Stimulated activated CD8-positive, alpha-beta memory T cell treated with anti-CD3 and anti-CD28 coated beads, Interleukin-7, amount 100 ng/mL, for 1 hour (primary cell): Measurements from ENCODE around the gene ISM1.

Experiments used
- DNase-seq, 2 donors: peaks; one replicate each; pipeline ENCODE4 v3.0.0-alpha.2; 2020; ENCODE audit warnings: low read depth in 2 of 2

ISM1 gene

DNA sequence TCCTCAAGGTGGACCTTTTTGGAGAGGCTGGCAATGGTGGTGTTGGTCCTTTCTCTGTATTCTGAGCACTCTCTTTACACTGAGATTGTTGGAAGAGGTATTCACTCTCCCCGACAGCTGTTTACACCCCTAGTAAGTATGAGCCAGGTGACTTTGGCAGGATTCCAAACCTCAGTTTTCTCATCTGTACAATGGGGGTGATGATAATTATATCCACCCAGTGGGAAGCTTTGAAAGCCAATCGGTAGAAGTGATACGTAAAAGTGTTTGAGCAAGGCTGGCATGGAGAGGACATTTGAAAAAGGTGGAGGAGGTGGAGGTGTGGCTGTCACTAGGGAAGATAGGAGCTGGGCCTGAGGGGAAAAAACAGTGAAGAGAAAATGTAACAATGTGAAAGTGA, 35.5 kb downstream of the ISM1 start:
- DNase-seq = no peak

DNA sequence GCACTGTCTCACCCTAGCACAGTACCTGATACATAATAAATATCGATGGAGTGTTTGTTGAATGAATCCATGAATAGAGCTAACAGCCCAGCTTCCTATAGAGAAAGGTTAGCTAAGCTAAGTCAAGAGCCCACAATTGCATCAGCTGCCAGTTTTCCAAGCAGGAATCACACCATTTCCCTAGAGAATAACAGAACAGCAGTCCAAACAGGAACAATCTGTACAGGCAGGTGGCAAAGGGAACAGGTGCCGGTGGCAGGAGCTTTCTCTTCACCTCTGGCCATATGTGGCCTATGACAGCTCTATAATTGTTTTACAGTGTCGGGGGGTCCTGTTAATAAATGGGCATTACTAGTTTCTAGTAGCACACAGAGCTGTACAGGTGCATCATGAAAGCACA, 38.8 kb downstream of the ISM1 start:
- DNase-seq = no peak

DNA sequence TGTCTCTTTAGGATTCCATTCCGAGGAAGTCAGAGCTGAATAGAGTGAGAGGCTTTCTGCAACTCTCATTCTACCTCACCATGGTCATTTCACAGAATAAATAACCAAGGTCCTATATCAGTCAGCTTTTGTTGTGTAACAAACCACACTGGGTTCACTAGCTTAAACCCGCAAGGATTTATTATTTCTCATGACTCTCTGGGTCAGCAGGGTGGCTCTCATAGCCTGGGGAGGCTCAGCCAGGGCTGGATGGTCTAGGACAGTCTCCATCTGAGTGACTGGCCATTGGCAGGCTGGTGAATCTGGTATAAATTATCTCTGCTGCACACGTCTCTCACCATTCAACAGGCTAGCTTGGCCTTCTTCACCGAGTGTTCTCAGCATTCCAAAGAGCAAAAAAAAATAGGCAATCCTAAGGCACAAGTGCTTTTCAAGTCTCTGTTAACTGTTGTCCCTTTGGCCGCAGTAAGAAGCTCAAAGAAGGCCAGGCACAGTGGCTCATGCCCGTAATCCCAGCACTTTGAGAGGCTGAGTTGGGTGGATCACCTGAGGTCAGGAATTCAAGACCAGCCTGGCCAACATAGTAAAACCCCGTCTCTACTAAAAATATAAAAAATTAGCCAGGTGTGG, 39.7 kb downstream of the ISM1 start:
- no peak for DNase-seq

DNA sequence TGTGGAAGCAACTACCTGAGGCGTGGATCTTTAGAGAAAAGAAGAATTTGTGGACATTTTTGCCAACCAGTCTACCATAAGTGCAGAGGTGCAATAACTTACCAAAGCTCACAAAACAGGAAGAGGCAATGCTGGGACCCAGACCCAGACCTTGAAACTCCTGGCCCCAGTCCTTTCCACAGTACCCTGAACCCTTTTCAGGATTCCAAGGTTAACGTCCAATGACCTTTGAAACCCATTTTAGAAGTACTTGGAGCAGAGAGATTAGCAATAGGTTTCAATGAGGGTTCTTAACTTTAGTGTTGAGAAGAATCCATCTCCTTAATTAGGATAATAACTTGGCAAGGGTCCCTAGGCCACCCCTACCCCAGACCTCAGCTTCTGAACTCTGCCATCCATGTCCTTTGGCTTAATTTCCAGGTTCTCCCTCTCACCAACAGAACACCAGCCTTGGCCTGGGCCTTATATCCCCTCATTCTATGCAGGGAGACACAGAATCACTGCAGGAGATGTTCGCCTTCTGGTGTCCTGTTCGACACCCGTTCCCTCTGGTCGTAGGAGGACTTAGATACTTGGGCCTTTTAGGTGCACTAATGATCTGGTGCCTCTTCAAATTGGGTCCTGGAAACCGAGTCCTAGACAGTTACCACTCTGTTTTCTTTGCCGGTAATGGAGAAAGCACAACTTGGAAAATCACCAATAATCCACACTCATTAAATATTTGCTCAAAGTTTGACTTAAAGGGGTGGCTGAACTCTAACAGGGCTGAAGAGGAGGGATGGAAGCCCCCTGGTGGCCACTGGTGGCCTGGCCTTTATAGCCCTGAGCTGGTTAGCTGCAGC, 40.6 kb downstream of the ISM1 start:
- peak; percentile 8 to 54 for DNase-seq

DNA sequence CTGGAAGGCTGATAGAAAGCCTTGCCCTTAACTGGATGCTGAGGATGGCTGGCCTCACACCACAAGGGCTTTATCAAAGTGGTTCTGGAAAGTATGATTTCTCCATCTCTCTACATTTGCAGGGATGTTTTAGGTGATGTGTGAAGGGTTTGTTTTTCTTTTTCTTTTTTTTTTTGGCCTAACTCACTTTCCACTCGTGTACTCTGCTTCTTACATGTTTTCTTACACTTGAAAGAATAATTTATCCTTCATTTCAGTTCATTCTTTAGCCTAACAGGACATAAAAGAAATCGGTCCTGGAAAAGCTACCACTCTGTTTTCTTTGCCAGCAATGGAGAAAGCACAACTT, 41.2 kb downstream of the ISM1 start:
- no peak for DNase-seq

DNA sequence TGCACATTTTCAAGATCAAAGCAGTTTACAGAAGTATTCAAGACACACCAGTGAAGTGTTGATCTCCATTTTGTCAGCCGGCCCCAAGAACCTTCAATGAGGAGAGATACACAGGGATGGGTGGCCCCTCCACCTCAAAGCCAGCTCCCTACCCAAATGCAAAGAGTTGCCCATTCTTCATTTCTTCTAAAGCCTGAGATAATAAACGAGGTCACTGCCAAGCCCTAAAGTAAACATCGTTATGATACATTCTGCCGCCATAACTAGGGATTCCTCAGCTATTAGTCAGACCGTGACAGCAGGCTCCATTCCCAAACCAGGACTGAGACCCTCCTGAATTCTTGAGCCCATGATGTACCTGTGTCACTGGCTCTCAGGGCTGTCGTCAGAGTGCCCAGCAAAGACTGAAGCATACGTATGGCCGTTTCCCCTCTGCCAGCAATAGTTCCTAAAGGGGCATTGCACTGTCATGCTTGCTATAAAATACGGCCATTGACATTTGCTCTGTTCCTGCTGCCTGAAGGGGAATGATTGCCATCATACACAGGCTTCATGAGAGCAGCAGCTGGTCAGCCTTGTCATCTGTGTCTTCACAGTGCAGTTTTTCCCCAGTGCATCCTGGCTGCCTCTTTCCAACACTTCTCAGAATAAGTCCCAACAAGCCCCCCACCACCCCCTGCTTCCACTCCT, 41.7 kb downstream of the ISM1 start:
- no peak for DNase-seq

DNA sequence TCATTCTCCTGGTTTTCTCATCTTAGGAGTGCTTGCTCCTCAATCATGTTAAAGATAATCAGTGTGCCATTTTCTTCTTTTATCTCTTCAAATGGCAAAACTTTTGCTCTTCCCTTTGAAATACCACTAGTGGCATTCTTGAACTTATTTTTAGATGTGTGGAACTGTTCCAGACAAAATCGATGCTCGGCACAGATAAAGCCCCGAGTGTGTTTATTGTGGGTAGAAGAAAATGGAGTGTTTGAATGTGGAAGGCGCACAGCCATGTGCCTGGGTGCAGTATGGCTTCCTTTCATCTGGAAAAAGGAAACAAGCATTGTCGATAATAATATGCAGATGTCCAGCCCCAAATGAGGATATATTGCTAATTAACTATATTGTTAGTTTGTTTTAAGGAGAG, 42.4 kb downstream of the ISM1 start:
- no peak for DNase-seq

DNA sequence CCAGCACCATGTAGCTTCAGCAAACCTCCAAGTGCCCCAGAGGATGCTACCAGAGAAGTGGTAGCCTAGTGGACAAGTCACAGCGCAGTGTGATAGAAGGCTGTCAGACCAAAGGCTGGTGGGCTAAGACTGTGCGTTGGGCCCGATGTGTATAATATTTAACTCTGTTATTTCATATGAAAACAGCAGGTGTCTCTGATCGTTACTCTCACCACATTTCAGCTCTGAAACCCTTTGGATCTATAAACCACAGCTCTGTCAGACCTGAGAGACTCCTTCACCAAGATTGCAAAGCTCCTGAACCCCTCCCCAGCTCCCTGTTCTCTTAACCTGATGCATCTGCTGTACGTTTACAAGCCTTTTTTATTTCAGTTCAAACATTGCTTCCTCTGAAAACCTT, 43.8 kb downstream of the ISM1 start:
- no peak for DNase-seq

DNA sequence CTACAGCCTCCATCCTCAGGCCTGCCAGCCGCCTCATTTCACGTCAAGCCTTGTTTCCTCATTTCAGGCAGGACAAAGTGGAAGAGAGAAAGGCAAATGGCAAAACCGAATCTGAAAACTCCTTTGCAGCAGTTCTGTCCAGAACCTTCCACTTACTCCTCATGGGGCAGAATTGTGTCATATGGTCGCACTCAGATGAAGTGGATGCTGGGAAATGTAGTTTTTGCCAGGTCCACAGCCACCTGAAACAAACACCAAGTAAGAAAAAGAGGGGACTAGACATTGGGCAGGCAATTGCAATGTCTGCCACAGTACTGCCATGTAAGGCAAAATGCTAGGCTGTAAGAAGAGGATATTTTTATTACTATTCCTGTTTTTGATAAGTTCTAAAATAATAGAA, 44.9 kb downstream of the ISM1 start:
- no peak for DNase-seq

DNA sequence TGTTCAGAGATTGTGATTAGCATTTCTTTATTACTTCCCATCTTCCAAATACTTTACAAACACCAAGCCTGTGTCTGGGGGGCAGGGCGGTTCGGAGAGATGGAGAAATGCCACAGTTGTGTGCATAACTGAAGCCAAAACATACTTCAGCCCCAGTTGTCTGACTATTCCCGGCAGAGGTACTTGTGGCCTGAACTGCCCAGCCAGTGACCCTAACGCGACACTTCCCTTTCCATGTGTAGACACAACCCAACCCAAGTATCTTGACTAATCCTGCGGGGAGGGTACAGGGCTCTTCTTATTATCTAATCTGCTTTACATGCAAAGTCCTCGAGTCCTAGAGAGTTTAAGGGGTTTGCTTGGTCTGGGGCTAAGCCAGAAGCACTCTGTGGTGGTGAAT, 46.2 kb downstream of the ISM1 start:
- DNase-seq = no peak

DNA sequence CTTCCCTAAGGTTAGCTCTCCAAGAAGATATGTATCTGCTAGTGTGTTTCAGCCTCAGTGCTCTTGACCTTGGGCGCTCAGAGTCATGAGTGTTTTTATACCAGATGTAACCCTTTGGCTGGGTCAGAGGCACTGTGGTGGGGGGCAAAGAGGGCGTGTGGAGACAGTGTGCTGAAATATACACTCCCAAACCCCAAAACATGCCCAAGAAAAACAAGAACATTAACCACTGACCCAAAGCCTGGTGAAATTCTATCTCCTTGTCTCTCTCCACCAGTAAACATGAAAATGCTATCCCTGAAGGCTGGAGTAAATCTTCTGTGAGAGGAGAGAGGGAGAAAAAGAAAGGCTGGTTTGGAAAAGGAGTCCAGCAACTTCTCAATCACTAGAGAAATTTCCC, 47.9 kb downstream of the ISM1 start:
- DNase-seq = no peak

DNA sequence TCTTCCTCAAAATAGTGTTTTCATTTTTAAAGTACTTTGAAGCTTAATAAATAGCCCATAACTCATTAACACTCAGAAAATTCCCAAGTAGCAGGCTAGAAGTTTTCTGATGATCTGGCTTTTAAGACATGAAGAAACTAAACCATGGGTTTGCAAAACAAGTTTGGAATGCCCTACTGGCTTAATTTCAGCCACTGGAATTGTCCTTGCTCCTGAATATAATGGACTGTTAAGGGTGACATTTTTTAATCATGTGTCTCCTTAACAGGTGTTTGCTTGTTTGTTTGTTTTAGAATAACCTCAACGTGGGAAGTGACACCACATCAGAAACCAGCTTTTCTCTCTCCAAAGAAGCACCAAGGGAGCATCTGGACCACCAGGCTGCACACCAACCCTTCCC, 49.1 kb downstream of the ISM1 start:
- no peak for DNase-seq

DNA sequence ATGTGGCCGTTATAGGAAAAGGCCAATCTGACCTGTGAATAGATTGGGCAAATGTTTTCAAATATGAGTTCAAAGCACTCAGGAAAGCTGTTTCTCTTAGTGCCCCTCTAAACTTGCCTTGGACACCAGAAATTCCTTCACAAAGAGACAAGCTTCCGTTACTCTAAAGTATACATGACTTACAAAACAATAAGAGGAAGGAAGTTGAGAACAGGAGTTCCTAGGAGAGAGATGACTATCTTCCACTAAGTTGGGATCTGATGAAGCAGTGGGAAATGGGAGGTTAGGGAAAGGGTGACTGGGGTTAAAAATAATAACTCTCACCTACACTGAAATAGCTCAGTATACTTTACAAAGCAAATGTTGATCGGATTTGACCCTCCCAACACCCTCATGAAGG, 50.0 kb downstream of the ISM1 start:
- DNase-seq = no peak

DNA sequence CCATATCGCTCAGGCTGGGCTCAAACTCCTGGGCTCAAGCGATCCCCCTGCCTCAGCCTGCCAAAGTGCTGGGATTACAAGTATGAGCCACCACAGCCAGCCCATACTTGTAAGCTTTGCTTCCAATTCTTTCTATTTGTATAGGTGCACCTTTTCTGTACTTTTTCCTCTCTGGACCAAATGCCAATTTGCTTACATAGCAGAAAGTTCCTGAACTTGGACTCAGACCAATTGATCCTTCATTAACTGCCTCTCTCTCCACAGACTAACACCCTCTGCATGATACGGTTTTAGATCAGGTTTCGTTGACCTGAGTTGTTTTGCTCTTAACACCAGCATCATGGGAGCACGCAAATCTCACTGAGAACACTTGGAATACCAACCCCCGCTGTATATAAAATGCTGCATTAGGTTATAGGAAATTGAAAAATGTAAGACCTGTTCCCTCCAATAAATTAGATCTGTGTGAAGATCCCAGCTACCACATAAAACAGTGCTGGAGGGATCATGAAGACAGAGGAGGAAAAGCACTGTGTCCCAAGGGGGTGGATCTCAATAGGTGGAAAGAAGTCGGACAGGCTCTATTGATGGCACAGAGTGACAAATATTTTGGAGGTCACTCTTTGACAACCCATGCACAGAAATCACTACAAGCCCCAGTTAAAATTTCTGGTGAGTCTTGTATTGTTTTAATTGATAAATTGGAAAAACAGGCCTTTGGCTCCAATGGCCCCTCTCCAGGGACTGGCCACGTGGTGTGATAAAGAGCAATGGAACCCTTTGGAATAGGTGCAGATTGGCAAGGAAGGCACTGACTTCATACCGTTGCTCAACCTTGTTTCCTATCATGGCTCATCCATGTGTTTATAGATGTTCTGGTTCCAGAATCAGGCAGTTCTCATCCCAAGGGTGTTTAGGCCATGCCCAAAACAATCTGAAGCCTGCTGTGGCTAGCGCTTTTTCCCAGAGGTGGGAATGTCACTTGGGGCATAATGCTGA, 51.2 kb downstream of the ISM1 start:
- DNase-seq = no peak

DNA sequence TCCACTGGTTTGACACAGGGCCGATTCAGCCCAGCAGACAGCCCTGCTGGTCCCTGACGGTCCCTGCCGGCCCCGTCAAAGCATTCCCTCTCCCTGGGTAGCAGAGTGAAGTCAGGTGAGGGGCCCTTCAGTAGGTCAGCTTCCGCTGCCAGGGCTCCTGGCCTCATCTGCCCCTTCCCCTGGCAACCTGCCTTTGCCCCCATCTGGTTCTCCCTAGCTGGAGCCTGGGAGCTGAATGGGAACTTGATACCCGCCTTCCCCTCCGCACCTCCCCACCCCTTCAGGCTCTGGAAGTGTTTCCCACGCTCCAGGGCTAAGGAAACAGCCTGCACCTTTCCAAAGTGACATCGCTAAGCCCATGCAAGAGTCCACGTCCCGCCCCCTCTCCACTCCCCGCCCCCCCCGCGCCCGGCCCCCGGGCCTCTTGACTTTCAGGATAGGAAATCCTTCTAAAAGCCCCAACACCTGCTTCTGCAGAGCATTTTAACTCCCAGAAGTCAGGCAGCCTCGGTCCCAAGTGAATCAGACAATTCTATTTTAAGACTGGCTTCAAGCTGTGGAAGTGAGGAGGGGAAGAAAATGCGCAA, 53.3 kb downstream of the ISM1 start:
- no peak for DNase-seq

DNA sequence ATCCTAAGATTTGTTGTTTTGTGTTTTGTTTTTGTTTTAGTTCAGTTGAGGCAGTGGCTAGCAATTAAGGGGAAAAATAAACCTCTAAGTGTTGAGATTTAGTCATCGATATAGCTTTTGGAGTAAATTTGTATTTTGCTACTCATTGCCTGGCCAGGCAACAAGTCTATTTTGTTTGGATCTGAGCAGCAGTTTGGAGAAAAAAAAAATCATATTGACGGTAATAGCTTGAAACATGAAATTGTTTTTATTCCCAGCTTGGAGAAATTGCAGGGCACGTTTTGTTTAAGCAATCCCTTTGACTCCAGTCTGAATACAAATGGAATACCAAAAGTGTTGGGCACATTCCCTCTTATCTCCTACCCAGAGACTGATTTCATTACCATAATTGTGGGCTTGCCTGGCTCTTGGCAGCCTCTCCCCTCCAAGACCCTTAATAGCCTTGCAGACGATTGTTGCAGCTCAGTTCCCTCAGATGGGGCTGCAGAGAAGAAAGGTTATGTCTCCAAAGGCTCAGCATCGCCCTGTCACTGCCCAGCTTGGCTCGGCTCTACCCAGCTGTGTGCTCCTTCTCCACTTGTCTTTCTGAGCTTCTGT, 56.0 kb downstream of the ISM1 start:
- DNase-seq = no peak

DNA sequence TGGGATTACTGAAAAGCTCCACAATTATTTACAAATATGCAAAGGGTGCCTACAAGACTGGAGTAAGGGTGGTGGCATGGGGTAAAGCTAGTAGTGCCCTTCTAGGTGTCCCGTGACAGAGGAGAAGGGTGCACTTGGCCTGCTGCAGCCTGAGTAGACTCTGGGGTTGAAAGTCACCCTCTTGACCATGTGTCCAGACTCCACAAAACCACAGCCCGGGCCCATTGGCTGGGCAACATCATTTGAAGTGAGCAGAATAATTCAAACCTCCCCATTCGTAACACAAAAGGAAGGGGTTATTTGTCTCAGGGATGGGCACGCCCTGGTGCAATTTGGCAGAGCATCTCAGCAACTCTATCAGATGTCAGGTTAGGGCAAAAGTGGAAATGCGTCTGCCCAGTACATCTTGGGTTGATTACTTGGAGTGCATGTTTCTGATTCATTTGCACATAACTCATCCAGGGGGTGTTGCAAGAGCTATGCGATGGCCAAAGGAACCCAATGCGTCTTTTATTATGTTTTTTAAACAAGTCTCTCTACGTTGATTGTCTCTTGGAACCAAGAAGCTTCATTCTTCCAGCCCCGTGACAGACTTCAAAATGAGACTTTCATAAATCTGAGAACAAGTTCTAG, 56.7 kb downstream of the ISM1 start:
- no peak for DNase-seq

DNA sequence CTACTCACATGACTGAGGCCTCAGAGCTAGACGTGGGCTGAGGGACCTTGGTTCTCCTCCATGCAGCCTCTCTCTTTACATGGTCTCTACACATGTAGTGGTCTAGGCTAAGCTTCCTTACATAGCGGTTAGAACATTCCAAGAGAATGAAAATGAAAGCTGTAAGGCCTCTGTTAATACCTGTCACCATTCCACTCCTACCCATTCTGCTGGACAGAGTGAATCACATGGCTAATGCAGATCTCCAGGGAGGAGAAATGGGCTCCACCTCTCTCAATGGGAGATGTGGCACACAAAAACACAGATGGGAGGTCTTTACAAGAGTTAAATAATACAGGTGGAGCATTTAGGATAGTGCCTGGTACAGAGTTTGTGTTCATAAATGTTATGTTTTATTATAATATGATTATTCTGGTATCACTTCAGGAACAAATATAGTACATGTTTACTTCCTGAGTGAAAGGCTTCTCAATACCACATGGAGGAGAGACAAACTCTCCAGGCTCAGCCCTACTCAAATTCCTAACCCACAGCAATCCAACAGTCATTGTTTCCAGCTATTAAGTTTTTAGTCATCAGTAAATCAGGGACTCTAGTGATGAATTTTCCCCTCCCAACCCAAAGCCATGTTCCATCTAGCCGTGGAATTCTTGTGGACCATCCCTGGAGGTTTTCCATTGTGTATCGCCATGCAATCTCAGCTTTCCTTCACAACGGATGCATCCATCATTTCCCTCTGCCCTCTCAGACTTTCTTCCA, 57.9 kb downstream of the ISM1 start:
- no peak for DNase-seq

DNA sequence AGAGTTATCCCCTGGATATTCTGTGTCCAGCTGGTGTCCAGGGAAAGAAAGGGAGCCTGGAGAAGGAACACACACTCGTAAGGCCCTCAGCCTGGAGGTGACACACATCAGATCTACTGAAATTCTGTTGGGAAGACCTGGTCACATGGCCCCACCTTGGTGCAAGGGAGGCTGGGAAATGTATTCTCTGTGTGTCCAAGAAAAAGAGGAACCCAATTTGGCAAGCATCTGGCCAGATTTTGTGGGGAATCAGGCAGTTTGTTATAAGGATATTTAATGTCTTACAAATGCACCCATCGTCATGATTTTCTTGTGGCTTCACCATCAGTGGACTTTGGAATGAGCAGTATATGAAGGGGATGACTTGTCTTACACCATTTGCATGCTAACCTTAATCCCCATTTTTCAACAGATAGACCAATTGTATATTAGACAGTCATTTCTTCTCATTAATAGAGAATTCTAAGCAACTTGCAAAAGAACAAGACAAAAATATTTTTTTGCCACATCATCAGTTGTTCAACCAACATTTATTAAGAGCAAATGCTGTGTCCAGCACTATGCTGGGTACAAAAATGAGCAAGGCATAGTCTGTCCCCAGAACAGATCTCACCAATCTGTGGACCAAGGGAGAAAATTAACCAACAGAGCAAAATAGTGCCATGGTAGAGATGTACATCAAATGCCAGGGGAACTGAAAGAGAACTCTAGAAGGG, 59.7 kb downstream of the ISM1 start:
- no peak for DNase-seq
